ENCODE measurements around the gene PRKCH.
A peak's percentile ranks its signal among the peaks of the same experiment; 100 is the strongest.

The PRKCH gene

DNA sequence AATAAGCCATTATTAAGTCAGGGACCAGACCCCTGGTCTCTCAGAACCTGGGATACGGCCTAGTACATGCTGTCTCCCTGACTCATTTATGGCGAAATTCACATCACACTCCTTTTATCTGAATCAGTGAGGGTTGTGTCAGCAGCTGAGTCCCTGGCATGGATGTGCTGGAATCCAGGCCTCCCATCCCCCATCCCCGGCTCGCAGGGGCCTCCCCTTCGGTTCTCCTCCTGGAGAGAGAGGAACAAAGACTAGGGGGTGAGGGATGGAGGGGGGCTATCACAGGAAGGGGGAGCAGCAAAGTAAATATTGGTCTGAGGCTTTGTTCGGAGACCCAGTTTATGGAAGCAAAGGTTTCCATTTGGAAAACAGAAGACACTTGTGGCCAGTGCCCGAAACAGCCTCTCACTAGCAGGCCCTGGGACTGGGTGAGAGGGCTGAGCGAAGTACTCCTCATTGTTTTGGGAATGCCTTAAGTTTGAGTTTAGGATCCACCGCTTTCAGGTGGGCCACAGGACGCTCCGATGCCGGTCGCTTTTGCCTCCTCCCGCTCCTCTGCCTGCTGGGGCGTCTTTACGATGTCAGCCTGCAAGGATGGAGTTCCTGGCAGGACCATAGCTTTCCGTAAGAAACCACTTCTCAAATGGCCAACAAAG is 145.0 kb downstream of the PRKCH start:
- DNase-seq (ENCODE audit: insufficient read length, low spot score) (no peak), FAIRE-seq (no peak)
- TF ChIP-seq, protein P1, sequence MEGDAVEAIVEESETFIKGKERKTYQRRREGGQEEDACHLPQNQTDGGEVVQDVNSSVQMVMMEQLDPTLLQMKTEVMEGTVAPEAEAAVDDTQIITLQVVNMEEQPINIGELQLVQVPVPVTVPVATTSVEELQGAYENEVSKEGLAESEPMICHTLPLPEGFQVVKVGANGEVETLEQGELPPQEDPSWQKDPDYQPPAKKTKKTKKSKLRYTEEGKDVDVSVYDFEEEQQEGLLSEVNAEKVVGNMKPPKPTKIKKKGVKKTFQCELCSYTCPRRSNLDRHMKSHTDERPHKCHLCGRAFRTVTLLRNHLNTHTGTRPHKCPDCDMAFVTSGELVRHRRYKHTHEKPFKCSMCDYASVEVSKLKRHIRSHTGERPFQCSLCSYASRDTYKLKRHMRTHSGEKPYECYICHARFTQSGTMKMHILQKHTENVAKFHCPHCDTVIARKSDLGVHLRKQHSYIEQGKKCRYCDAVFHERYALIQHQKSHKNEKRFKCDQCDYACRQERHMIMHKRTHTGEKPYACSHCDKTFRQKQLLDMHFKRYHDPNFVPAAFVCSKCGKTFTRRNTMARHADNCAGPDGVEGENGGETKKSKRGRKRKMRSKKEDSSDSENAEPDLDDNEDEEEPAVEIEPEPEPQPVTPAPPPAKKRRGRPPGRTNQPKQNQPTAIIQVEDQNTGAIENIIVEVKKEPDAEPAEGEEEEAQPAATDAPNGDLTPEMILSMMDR (IDR thresholded peaks at IDR 0.05; ENCODE audit: insufficient read depth, missing control alignments) = no peak

GRCh38 chr14:61466905-61467280 is 145.5 kb downstream of the PRKCH start:
- TF ChIP-seq, protein P1 (IDR thresholded peaks at IDR 0.05; ENCODE audit: insufficient read depth, missing control alignments) = no peak
- DNase-seq (ENCODE audit: insufficient read length, low spot score) = no peak
- no peak for FAIRE-seq

DNA sequence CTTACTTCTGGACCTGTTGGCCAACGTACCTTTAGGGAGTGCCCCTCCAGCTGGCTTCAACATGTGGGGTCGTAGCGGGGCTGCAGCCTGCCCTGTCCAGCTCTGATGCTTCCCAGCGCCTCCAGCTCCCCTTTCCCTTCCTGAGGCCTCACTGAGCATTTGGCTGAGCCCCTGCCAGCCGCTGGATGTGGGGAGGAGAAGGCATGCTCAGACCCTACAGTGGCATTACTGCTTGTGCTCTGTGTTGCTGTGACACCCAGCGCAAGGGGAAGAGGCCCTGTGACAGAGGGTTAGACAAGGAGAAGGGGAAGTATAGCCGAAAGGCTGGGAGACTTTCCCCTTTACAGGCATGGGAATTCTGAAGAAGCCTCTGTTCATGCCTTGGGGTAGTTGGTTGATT is 145.9 kb downstream of the PRKCH start:
- DNase-seq (ENCODE audit: insufficient read length, low spot score) (no peak), FAIRE-seq (no peak)
- TF ChIP-seq, protein P1 (IDR thresholded peaks at IDR 0.05; ENCODE audit: insufficient read depth, missing control alignments) = no peak

DNA sequence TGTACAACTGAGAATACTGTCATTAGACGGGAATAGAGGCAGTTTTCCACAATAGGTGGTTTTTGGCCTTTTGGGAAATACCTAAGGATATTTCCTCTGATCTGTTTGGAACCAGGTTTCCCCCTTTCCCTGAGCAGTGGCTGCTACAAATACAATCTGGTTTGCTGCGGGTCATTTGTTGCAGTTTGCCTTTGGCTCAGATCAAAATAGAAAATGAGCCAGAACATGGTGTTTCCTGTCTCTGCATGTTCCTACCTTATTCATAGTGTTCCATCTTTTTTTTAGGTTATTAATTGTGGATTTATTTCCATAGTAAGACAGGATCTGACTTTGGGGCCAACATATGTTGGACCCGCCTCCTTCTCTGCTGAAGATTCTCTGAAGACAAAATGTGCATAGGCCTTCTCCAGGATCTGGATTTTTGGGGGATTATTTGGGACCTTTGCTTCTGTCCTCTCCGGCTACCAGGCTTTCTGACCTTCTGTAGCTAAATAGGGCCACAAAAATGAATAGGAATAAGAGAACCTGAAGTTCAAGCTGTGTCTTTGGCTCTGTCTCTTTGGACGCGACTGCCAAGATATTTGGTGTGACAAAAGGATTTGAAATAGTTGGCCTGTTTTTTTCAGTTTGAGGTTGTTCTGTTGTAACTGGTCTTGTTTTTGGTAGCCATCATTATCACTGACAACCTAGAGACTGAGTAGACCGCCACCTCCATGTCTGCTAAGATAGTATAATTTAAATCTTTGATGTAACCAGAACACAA is 146.9 kb downstream of the PRKCH start:
- TF ChIP-seq, protein P1 (IDR thresholded peaks at IDR 0.05; ENCODE audit: insufficient read depth, missing control alignments) = no peak
- DNase-seq (ENCODE audit: insufficient read length, low spot score) (no peak), FAIRE-seq (no peak)

GRCh38 chr14:61469781-61470180 is 148.4 kb downstream of the PRKCH start:
- DNase-seq (ENCODE audit: insufficient read length, low spot score) (no peak), FAIRE-seq (no peak)
- TF ChIP-seq, protein P1 (IDR thresholded peaks at IDR 0.05; ENCODE audit: insufficient read depth, missing control alignments) = no peak

DNA sequence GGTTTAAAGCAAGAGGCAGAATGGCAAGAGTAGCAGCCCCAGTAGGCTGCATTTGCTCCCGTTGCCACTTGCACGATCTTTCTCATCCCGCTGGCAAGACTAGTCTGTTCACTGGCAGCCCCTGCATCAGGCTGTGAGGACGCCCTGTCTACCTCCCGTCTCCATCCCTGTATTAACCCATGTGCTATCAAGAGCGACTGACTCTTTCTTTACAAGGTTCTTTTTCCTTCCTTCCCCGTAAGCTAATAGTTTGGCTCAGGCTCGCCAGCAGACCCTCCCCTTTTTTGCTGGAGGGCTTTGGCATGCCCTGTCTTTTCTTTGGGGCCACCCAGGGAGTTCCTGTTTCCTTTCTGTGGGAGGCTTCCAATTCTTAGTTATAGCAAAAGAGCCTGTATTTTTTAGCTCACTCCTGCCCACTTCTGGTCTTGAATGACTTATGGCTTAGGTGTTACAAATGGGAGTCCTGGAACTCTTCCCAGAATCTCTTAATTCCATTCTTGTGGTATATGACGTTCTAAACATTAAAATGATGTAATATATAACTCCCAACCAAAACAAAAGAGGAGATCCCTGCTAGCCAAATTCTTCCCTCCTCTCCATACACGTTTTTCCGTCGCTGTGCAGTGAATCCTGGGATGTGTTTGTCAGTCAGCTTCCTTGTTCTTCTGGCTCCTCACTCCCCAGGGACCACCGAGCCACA is 149.0 kb downstream of the PRKCH start:
- DNase-seq (ENCODE audit: insufficient read length, low spot score) (no peak), FAIRE-seq (no peak)
- TF ChIP-seq, protein P1 (IDR thresholded peaks at IDR 0.05; ENCODE audit: insufficient read depth, missing control alignments) = peak; percentile 53
